ENCODE data around the gene CXCL3. TPM values are rescaled to one million over a fixed set of nuclear protein-coding genes. Genes with fewer than 3 reads are reported as not detected.

CXCL3 gene
- total and polyA plus RNA-seq, 4 donors = 0.50 to 2.2 (median 1.7) TPM

DNA sequence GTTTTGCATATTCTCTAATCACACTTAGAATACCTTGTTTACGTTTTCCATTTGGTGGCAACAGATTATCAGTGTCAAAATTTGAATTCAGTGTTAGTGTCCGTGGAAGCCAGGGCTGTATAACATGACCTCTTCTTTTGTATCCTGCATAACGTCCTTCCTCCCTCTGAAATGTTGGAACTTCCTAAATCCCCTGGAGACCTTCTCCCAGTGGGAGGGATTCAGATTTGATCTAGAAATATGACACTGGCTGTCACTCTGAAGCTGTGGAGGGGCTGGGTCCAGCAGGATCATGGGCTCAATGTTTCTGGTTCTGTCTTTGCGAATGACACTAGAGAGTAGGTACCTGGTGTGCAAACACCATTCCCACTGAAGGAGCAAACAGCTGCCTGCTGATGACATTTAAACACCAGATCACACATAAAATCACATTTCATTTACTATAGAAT, 850 bp upstream of the CXCL3 start:
- no peaks in the 10 kb centered on the region for H3K36me3 ChIP-seq (ENCODE audit: control insufficient read depth, insufficient read depth, low read length)
- H3K4me3 ChIP-seq (ENCODE audit: low read depth, low read length) = peak overlapping the region; percentile 71
- H3K27me3 ChIP-seq (ENCODE audit: control insufficient read depth, insufficient read depth, low read length) = no peaks in the 10 kb centered on the region
- peak in 1 of 6 donors; percentile 7 for DNase-seq (ENCODE audit: low read depth in 4 of 6, low spot score in 6 of 6)
- H3K4me1 ChIP-seq (ENCODE audit: control insufficient read depth, insufficient read depth, low read length) = peaks cover 4% of the 10 kb centered on the region
- WGBS (ENCODE audit: insufficient coverage) = no CpG with 5 or more reads among the region's 4 CpGs
- no peaks in the 10 kb centered on the region for H3K9me3 ChIP-seq (ENCODE audit: control insufficient read depth, insufficient read depth, low read length)
- no peak overlapping the region for H3K27ac ChIP-seq (ENCODE audit: low read depth, low read length)

DNA sequence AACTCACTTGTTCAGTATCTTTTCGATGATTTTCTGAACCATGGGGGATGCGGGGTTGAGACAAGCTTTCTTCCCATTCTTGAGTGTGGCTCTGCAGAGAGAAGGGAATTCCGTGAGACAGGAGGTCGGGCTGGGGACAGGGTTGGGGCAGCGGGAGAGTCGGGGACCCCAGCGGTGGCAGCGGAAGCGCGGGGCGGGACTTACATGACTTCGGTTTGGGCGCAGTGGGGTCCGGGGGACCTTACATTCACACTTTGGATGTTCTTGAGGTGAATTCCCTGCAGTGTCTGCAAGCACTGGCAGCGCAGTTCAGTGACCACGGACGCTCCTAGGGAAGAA, 434 bp downstream of the CXCL3 start:
- Histone ChIP-seq H3K36me3 (ENCODE audit: control insufficient read depth, insufficient read depth, low read length) (no peaks in the 10 kb centered on the region), H3K9me3 (ENCODE audit: control insufficient read depth, insufficient read depth, low read length) (no peaks in the 10 kb centered on the region), H3K4me1 (ENCODE audit: control insufficient read depth, insufficient read depth, low read length) (peaks cover 4% of the 10 kb centered on the region), H3K27me3 (ENCODE audit: control insufficient read depth, insufficient read depth, low read length) (no peaks in the 10 kb centered on the region), H3K4me3 (ENCODE audit: low read depth, low read length) (peak overlapping the region; percentile 71), H3K27ac (ENCODE audit: low read depth, low read length) (no peak overlapping the region)
- 1% methylated on average over 16 of the region's 17 CpGs for WGBS (ENCODE audit: insufficient coverage)
- DNase-seq (ENCODE audit: low read depth in 4 of 6, low spot score in 6 of 6) = peak in 3 of 6 donors; percentile 2 to 43 (median 30)

DNA sequence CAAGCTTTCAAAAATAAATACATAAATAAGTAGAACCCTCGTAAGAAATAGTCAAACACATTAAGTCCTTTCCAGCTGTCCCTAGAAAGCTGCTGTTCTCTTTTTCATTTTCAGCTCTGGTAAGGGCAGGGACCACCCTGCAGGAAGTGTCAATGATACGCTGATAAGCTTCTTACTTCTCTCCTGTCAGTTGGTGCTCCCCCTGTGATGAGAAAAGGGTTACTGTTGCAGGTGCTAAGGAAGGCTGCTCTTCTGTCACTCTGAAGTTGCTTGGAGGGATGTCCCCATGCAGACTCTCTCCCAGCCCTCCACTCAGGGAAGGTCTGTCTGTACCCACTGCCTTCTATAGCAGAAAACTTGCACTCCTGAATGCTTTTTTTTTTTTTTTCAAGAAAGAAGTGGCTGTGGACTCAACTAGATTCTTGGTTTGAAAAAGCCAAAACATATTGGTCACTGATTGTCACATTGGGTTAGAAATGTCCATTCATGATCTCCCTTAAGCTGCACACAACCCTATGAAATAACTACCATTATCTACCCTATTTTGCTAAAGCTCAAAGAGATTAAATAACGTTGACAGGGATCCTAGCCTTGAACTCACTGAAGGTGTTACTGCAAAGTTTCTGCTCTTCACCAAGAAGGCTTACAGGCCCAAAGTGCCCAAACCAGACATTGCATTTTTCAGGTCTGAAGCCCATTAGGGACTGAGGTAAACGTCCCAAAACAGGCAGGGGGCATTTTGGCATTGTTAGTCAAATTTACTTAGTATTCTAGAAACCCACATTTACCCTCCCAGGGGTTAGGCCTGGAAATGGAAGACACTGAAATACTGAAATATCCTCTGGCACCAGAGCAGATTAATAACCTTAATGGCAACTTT, 1.2 kb downstream of the CXCL3 start:
- Histone ChIP-seq H3K36me3 (ENCODE audit: control insufficient read depth, insufficient read depth, low read length) (no peaks in the 10 kb centered on the region), H3K4me3 (ENCODE audit: low read depth, low read length) (no peak overlapping the region), H3K9me3 (ENCODE audit: control insufficient read depth, insufficient read depth, low read length) (no peaks in the 10 kb centered on the region), H3K4me1 (ENCODE audit: control insufficient read depth, insufficient read depth, low read length) (peaks cover 4% of the 10 kb centered on the region), H3K27ac (ENCODE audit: low read depth, low read length) (no peak overlapping the region), H3K27me3 (ENCODE audit: control insufficient read depth, insufficient read depth, low read length) (no peaks in the 10 kb centered on the region)
- 29% methylated on average over 2 of the region's 4 CpGs for WGBS (ENCODE audit: insufficient coverage)
- peak in 1 of 6 donors; percentile 1 for DNase-seq (ENCODE audit: low read depth in 4 of 6, low spot score in 6 of 6)

DNA sequence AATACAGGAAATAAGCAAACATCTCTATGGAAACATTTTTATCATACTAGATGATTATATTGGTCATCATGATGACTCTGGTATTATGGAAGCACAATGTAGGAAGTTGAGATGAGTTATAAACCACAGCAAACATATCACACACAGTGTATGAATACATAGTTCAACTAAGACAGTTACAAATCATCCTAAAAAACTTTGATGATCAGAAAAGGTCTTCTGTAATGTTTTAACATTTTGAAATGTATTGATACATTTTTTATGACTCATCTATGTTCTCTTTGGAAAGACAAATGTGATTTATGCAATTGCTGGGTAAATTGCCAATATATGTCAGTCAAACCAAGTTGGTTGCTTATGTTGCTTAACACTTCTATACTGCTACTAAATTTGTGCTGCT, 4.8 kb downstream of the CXCL3 start:
- Histone ChIP-seq H3K9me3 (ENCODE audit: control insufficient read depth, insufficient read depth, low read length) (no peaks in the 10 kb centered on the region), H3K27ac (ENCODE audit: low read depth, low read length) (no peak overlapping the region), H3K36me3 (ENCODE audit: control insufficient read depth, insufficient read depth, low read length) (no peaks in the 10 kb centered on the region), H3K4me3 (ENCODE audit: low read depth, low read length) (no peak overlapping the region), H3K4me1 (ENCODE audit: control insufficient read depth, insufficient read depth, low read length) (peaks cover 4% of the 10 kb centered on the region), H3K27me3 (ENCODE audit: control insufficient read depth, insufficient read depth, low read length) (no peaks in the 10 kb centered on the region)
- no peak for DNase-seq (ENCODE audit: low read depth in 4 of 6, low spot score in 6 of 6)

DNA sequence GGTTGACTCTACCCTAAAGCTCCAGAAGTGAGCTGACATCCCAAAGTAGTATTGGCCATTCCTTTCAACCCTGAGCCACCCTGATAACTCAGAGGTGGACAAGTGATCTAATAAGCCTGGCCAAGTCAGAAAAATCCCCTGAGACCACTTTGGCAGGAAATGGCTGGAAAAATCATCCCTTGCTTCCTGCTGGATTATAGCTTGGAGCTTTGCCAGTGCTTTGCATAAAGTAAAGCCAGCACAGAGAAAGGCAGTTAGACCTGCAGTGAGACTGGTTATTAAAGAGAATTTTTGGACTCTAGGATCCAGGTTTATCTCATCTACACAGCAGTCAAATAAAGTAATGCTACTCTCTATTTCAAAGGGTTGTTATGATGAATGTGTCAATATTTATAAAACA, 6.4 kb downstream of the CXCL3 start:
- DNase-seq (ENCODE audit: low read depth in 4 of 6, low spot score in 6 of 6) = peak in 1 of 6 donors; percentile 14
- H3K4me3 ChIP-seq (ENCODE audit: low read depth, low read length) = no peak overlapping the region
- no peaks in the 10 kb centered on the region for H3K9me3 ChIP-seq (ENCODE audit: control insufficient read depth, insufficient read depth, low read length)
- no peaks in the 10 kb centered on the region for H3K4me1 ChIP-seq (ENCODE audit: control insufficient read depth, insufficient read depth, low read length)
- H3K27ac ChIP-seq (ENCODE audit: low read depth, low read length) = no peak overlapping the region
- no peaks in the 10 kb centered on the region for H3K36me3 ChIP-seq (ENCODE audit: control insufficient read depth, insufficient read depth, low read length)
- no peaks in the 10 kb centered on the region for H3K27me3 ChIP-seq (ENCODE audit: control insufficient read depth, insufficient read depth, low read length)

DNA sequence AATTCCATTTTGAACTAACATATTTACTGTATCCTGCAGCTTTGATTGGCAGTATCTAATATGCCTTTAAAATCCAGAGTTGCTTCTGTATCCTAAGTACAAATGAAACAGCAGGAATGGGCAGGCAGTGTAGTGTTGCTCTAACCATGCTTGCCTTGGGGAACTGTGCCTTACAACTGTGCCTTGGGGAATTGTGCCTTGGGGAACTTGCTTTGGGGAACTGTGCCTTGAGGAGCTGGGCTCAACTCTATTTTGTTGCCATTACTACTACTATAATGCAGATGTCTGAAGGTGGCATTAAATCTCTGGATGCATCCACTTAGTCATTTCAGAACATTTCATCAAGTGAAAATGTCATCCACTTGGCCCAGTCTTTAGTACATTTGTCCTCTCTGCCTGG, 6.9 kb downstream of the CXCL3 start:
- no peaks in the 10 kb centered on the region for H3K27me3 ChIP-seq (ENCODE audit: control insufficient read depth, insufficient read depth, low read length)
- no peak overlapping the region for H3K27ac ChIP-seq (ENCODE audit: low read depth, low read length)
- no peak overlapping the region for H3K4me3 ChIP-seq (ENCODE audit: low read depth, low read length)
- H3K9me3 ChIP-seq (ENCODE audit: control insufficient read depth, insufficient read depth, low read length) = no peaks in the 10 kb centered on the region
- H3K36me3 ChIP-seq (ENCODE audit: control insufficient read depth, insufficient read depth, low read length) = no peaks in the 10 kb centered on the region
- no peaks in the 10 kb centered on the region for H3K4me1 ChIP-seq (ENCODE audit: control insufficient read depth, insufficient read depth, low read length)
- DNase-seq (ENCODE audit: low read depth in 4 of 6, low spot score in 6 of 6) = no peak

DNA sequence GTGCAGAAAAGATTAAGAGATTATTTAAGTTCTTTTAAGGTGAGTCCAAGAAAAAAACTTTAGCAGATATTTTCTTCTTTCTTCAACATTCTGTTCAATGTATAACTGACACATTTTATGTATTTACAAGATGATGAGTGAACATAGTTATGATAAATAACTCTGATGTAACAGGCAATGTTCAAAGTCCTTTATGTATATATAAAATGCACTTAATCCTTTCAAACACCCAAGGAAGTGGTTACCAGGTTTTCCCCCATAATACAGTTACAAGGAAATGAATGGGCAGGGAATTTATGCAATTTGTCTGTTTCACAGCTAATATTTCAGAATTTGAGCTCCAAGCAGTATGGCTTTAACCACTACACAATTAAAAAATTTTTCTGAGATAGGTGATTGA, 8.2 kb downstream of the CXCL3 start:
- Histone ChIP-seq H3K4me1 (ENCODE audit: control insufficient read depth, insufficient read depth, low read length) (no peaks in the 10 kb centered on the region), H3K27me3 (ENCODE audit: control insufficient read depth, insufficient read depth, low read length) (no peaks in the 10 kb centered on the region), H3K36me3 (ENCODE audit: control insufficient read depth, insufficient read depth, low read length) (no peaks in the 10 kb centered on the region), H3K4me3 (ENCODE audit: low read depth, low read length) (no peak overlapping the region), H3K27ac (ENCODE audit: low read depth, low read length) (no peak overlapping the region), H3K9me3 (ENCODE audit: control insufficient read depth, insufficient read depth, low read length) (no peaks in the 10 kb centered on the region)
- DNase-seq (ENCODE audit: low read depth in 4 of 6, low spot score in 6 of 6) = no peak

DNA sequence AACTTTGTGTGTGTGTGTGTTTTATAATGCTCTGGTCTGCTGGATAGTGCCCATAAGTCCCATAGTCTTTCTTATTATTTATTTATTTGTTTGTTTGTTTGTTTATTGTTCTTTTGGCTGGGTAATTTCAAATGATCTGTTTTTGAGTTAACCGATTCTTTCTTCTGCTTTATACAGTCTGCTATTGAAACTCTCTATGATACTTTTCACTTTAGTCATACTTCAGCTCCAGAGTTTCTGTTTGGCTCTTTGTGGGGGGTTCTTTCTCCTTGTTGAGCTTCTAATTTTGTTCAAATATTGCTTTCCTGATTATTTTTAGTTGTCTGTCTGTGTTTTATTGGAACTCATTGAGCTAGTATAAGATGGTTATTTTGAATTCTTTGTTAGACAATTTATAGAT, 10.0 kb downstream of the CXCL3 start:
- DNase-seq (ENCODE audit: low read depth in 4 of 6, low spot score in 6 of 6) = no peak

DNA sequence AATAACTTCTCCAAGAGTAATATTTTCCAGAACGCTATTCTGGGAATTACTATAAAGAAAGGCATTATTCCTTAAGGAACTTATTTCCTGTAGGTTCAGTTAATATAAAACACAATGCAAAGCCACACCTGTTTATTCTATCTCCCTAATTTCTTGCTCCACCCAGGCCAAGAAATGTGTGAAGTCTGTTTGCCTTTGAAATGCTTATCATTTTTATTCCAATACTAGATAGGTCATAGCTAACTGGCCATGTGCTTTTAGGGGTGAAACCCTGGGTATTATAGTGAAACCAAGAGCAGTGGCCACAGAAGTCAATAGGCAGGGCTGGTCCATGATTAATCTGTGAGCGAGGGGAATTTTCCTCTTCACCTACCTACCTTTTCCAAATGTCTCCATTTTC, 14.8 kb downstream of the CXCL3 start:
- H3K4me1 ChIP-seq (ENCODE audit: control insufficient read depth, insufficient read depth, low read length) = no peaks in the 10 kb centered on the region
- WGBS (ENCODE audit: insufficient coverage) = 100% methylated on average over 1 of the region's 2 CpGs

More for the DNA sequence above, 10.0 kb downstream of the CXCL3 start:
- Histone ChIP-seq H3K27me3 (ENCODE audit: control insufficient read depth, insufficient read depth, low read length) (no peaks in the 10 kb centered on the region), H3K27ac (ENCODE audit: low read depth, low read length) (no peak overlapping the region), H3K9me3 (ENCODE audit: control insufficient read depth, insufficient read depth, low read length) (no peaks in the 10 kb centered on the region), H3K4me3 (ENCODE audit: low read depth, low read length) (no peak overlapping the region), H3K36me3 (ENCODE audit: control insufficient read depth, insufficient read depth, low read length) (no peaks in the 10 kb centered on the region), H3K4me1 (ENCODE audit: control insufficient read depth, insufficient read depth, low read length) (no peaks in the 10 kb centered on the region)
- WGBS (ENCODE audit: insufficient coverage) = no CpG with 5 or more reads among the region's 1 CpG

DNA sequence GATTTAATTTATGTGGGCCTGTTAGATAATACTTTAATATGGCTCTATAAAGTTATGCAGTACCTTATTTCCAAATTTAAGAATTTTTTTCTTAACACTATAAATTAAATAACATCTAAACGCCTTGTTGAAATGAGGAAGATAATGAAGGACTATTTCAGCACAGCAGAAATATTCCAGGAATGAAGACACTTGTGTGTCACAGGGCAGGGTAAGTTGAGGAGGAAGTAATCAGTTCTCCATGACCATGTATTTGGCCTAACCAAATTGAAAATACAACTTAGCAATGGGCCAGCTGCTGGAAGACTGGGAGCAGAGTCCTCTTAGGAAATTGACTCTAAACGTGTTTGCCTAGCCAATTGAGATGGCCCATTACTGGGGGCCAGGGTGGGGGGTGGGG, 16.9 kb downstream of the CXCL3 start:
- Histone ChIP-seq H3K27me3 (ENCODE audit: control insufficient read depth, insufficient read depth, low read length) (no peaks in the 10 kb centered on the region), H3K4me3 (ENCODE audit: low read depth, low read length) (no peak overlapping the region), H3K9me3 (ENCODE audit: control insufficient read depth, insufficient read depth, low read length) (no peaks in the 10 kb centered on the region), H3K36me3 (ENCODE audit: control insufficient read depth, insufficient read depth, low read length) (no peaks in the 10 kb centered on the region), H3K4me1 (ENCODE audit: control insufficient read depth, insufficient read depth, low read length) (no peaks in the 10 kb centered on the region), H3K27ac (ENCODE audit: low read depth, low read length) (no peak overlapping the region)
- WGBS (ENCODE audit: insufficient coverage) = no CpG with 5 or more reads among the region's 2 CpGs
- DNase-seq (ENCODE audit: low read depth in 4 of 6, low spot score in 6 of 6) = no peak

More for the DNA sequence above, 14.8 kb downstream of the CXCL3 start:
- H3K36me3 ChIP-seq (ENCODE audit: control insufficient read depth, insufficient read depth, low read length) = no peaks in the 10 kb centered on the region
- H3K9me3 ChIP-seq (ENCODE audit: control insufficient read depth, insufficient read depth, low read length) = no peaks in the 10 kb centered on the region
- H3K4me3 ChIP-seq (ENCODE audit: low read depth, low read length) = no peak overlapping the region
- no peak overlapping the region for H3K27ac ChIP-seq (ENCODE audit: low read depth, low read length)
- no peaks in the 10 kb centered on the region for H3K27me3 ChIP-seq (ENCODE audit: control insufficient read depth, insufficient read depth, low read length)
- no peak for DNase-seq (ENCODE audit: low read depth in 4 of 6, low spot score in 6 of 6)
